HG03175 (cell line): ENCODE measurements around the gene BLOC1S1.

ENCODE experiments used
- ATAC-seq: cut with Tn5 transposase; IDR thresholded peaks from one replicate; pipeline ENCODE4 v1.9.1; 2021; ENCODE audit warnings: mild to moderate bottlenecking, moderate library complexity; ENCODE audit not compliant: unreplicated experiment

The BLOC1S1 gene

DNA sequence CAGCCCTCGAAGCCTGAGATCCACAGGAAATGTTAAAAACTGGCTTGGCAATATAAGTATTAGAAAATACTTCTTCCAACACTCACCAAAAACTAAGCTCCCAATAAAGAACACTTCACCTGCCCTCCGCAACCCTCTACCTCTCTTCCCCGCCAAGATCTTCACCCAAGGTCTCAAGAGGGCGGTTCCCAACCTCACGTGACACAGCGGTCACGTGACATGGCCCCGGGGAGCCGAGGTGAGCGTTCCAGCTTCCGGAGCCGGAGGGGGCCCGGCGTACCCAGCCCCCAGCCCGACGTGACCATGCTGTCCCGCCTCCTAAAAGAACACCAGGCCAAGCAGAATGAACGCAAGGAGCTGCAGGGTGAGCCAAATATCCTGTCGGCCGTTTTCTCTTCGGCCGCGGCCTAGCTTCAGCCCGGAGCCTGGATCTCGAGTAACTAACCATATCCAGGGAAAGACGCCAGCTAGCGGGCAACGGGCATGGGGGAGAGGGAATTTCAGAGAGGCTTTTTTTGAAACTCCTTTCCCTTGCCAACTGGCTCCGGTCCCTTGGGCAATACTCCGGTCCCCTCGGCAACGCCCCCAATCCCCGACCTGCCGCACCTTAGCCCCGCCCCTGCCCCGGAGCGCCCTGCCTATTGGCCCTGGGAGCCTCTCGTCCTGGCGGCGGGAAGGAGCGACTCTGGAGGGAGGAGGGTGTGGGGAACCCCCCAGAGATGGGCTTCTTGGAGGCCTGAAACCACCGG, at the start of gene BLOC1S1:
TSS of gene BLOC1S1 (plus strand) at position 214 of the 749 bp plus-strand sequence. CDS start at position 220, 6 bp downstream.
- peak; percentile 93 for ATAC-seq

DNA sequence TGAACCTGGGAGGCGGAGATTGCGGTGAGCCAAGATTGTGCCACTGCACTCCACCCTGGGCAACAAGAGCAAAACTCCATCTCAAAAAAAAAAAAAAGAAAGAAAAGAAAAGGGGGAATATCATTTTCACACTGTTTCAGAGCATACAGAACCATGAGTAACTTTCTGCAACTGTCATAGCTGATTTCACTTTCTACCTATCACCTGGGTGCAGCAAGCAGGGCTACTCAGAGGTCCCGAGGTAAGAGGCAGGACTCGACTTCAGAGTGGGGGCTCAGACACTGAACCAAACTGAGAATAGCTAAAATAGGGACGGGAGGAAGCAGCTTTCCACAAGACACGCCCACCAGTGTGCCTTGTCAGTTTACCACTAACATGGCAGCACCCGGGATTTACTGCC, 49.3 kb upstream of the BLOC1S1 start:
- ATAC-seq = no peak

GRCh38 chr12:55670276-55670675, 45.6 kb upstream of the BLOC1S1 start:
- ATAC-seq = no peak

DNA sequence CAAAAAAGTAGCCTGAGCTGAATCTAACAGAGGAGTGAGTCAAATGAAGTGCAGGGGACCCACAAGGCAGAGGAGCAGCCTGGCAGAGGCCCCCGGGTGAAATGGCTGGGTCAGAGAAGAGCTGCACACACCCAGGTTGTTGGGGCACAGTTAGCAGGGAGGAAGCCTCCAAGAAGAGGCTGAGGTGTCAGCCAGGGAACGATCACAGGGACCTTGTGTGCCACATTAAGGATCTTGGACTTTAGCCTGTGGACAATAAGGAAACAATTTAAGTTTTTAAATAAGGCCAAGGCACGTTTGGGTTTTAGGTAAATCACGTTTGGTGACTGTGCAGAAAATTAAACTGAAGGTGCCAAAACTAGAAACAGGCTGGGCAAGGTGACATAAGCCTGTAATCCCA, 44.1 kb upstream of the BLOC1S1 start:
- ATAC-seq = no peak

DNA sequence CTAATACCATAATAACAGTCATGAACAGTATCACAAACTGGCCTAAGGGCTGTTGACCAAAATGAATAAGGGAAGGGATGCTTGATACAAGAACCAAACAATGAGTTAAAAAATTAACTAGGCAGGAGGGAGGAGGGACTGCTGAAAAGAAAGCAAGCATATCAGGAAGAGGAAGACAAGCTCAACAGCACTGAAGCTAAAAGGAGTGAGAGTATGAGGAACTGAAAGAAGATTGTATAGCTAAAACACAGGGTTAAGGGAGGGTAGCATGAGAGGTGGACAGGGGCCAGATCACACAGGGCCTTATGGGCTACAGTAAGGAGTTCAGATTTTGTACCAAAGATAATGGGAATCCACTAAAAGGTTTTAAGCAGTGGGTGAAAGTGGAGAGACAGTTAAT, 42.2 kb upstream of the BLOC1S1 start:
- ATAC-seq = peak; percentile 99

DNA sequence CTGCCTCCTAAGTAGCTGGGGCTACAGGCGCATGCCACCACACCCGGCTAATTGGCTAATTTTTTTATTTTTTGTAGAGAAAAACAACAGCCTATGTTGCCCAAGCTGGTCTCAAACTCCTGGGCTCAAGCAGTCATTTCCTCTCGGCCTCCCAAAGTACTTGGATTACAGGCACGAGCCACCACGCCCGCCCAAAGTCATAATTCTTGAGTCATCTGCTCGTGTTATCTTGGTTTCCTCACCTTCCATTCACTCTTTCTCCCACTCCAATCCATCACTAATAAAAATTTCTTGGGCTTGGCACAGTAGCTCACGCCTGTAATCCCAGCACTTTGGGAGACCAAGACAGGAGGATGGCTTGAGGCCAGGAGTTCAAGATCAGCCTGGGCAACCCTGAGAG, 40.2 kb upstream of the BLOC1S1 start:
- ATAC-seq = no peak

GRCh38 chr12:55676707-55677106, 39.1 kb upstream of the BLOC1S1 start:
- ATAC-seq = no peak

DNA sequence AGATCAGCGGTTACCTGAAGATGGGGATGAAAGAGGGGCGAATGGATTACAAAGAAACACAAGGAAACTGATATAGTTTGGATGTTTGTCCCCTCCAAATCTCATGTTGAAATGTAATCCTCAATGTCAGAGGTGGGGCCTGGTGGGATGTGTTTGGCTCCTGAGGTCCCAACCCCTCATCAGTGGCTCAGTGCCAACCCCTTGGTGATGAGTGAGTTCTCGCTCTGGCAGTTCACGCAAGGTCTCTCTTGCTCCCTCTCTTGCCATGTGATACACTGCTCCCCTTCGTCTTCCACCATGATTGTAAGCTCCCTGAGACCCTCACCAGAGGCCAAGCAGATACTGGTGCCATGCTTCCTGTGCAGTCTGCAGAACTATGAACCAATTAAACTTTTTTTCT, 36.2 kb upstream of the BLOC1S1 start:
- ATAC-seq = no peak

DNA sequence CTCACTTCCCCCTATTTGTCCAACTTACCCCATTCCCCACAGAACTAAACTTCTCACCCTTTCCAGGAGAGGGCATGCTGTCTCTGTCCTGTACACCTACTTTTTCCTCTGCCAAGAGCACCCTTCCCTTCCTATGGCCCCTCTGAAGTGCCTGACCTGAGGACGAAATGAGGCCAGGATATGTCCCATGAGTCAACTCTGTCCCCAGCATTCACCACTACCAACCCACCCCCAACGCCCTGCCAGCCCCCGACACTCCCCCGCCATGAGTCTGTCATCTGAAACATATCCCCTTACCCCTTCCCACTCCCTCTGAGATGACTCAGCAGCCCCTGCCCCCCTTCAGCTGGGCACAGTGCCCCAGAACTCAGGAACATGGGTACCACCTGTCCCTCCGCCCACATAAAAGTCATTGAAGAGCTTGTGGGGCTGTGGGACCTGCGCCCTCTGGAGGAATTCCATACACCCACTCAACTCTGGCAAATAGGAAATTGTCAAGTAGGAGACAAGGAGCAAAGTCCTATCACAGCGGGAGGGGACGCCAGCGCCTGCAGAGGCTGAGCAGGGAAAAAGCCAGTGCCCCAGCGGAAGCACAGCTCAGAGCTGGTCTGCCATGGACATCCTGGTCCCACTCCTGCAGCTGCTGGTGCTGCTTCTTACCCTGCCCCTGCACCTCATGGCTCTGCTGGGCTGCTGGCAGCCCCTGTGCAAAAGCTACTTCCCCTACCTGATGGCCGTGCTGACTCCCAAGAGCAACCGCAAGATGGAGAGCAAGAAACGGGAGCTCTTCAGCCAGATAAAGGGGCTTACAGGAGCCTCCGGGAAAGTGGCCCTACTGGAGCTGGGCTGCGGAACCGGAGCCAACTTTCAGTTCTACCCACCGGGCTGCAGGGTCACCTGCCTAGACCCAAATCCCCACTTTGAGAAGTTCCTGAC, 34.4 kb upstream of the BLOC1S1 start:
- no peak for ATAC-seq

- no peak for ATAC-seq
Observed at GRCh38 chr12:55682087-55682796, 33.6 kb upstream of the BLOC1S1 start.

DNA sequence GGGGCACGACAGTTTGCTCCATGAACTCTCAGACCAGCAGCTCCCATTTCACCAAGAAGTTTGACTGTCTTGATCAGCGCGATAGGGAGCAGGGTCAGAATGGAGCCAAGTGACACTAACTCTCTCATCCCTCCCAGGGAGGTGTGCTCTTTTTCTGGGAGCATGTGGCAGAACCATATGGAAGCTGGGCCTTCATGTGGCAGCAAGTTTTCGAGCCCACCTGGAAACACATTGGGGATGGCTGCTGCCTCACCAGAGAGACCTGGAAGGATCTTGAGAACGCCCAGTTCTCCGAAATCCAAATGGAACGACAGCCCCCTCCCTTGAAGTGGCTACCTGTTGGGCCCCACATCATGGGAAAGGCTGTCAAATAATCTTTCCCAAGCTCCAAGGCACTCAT, 32.2 kb upstream of the BLOC1S1 start:
- no peak for ATAC-seq

DNA sequence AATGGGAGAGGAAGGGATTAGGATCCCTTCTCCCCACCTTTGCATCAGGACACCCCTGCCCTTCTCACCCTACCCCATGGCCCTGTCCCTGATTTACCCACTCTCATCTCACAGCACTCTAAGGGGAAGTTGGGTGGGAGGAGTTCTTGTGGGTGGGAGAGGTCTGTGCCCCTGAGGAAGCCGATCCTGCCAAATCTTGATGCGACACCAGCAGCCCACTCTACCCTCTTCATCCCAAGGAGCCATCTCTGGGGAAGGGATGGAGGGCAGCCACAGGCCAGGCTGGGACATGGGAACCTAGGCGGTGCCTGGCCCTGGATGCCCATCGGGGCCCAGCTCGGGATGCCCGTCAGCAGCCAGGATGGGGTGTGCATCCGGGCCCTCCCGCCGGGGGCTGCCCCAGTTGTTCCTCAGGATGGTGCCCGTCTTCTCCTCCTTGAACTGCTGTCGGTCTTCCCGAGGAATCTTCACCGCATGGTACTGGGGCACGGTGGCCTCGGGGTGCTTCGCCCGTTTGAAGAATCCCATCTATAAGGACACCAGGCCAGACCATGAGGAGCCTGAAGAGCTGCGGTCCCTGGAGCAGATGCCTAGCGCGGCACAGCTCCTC, 31.0 kb upstream of the BLOC1S1 start:
- ATAC-seq = no peak

- ATAC-seq = no peak
Observed at GRCh38 chr12:55685671-55686070, 30.2 kb upstream of the BLOC1S1 start.

GRCh38 chr12:55686366-55687010, 29.4 kb upstream of the BLOC1S1 start:
- no peak for ATAC-seq

DNA sequence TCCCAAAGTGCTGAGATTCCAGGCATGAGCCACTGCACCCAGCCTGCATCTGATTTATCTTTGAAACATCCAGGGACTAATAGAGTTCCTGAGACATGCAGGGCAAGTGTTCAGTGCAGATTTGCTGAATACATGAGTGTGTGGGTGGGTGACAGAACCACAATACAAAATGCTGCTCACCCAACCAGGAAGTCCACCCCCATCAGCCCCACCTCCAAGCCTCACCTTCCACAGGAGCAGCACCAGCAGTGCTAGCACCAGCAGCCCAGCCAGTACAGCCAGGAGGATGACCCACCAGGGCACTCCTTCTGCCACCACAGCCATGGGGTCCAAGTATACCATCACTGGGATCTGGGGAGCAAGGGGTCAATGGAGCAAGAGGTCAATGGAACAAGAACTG, 28.1 kb upstream of the BLOC1S1 start:
- no peak for ATAC-seq

GRCh38 chr12:55688716-55689655, 26.9 kb upstream of the BLOC1S1 start:
- no peak for ATAC-seq

GRCh38 chr12:55692631-55693322, 23.1 kb upstream of the BLOC1S1 start:
- no peak for ATAC-seq

GRCh38 chr12:55693323-55694187, 22.3 kb upstream of the BLOC1S1 start:
- no peak for ATAC-seq
